ENCODE data around the gene TMEM144. TPM values are rescaled to one million over a fixed set of nuclear protein-coding genes. Genes with fewer than 3 reads are reported as not detected.

The TMEM144 gene
- total and polyA plus RNA-seq, 2 donors (not counting 1 experiment from before 2014, with no cell fraction given), result 1.5 to 4.6 TPM

DNA sequence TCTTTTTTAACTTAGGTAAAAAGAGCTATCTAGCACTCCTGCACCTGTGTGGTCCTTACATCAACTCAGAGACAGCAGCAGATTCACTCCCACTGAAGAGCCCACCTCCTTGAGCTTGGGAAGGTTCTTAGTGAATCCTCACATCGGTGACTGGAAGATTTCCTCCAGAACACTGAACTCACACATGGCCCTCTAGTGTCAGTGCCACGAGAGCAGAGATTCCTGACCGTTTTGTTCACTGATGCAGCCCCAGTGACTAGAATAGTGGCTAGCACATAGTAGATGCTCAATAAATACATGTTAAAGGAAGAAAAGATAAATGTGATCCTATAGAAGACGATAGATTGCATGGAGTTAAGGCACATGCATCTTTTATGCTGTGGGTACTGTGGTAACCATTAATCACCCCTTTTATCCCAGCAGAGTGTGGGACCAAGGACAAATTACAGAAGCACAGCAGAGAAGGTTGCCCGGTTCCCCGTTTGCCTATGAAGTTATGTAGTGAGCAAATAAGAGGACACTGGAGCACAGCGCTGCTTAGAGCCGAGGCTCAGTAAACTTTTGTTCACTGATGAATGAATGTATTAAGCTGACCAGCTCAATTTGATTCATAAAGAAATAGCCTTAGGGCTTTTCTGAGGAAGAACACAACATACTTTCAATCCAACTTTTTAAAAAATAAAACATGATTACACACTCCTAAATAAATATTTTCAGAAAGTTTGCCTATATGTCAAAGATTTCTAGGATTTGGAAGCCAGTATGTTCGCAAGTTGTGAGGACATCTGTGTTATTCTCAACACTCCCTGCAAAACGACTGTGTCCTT is 46.1 kb upstream of the TMEM144 start:
- Histone ChIP-seq H3K9ac (ENCODE audit: insufficient read depth, low read length) (no peak overlapping the region), H3K36me3 (ENCODE audit: control insufficient read depth, insufficient read depth, low read length) (no peaks in the 10 kb centered on the region), H3K27me3 (ENCODE audit: control insufficient read depth, insufficient read depth, low read length) (no peaks in the 10 kb centered on the region), H3K27ac (ENCODE audit: insufficient read depth, low read length) (no peak overlapping the region), H2AFZ (ENCODE audit: low read length) (no peak overlapping the region), H3K4me2 (ENCODE audit: extremely low read depth, insufficient read depth, low read length) (no peak overlapping the region), H3K79me2 (ENCODE audit: control insufficient read depth, insufficient read depth, low read length) (no peaks in the 10 kb centered on the region), H3K9me3 (ENCODE audit: control insufficient read depth, insufficient read depth, low read depth, low read length) (no peaks in the 10 kb centered on the region), H3K4me3 (replicated peaks in 1 of 4; ENCODE audit: control extremely low read depth in 1 of 4, insufficient read depth in 1 of 4, low read depth in 3 of 4, low read length in 4 of 4) (no peak overlapping the region), H4K20me1 (ENCODE audit: control insufficient read depth, extremely low read depth, insufficient read depth, low read length) (no peaks in the 10 kb centered on the region), H3K4me1 (ENCODE audit: control insufficient read depth, extremely low read depth, insufficient read depth, low read length) (peaks cover 4% of the 10 kb centered on the region)
- no peak for TF ChIP-seq EZH2 (IDR thresholded peaks at IDR 0.05; ENCODE audit: low read length, missing control alignments)
- TF ChIP-seq, protein P1, sequence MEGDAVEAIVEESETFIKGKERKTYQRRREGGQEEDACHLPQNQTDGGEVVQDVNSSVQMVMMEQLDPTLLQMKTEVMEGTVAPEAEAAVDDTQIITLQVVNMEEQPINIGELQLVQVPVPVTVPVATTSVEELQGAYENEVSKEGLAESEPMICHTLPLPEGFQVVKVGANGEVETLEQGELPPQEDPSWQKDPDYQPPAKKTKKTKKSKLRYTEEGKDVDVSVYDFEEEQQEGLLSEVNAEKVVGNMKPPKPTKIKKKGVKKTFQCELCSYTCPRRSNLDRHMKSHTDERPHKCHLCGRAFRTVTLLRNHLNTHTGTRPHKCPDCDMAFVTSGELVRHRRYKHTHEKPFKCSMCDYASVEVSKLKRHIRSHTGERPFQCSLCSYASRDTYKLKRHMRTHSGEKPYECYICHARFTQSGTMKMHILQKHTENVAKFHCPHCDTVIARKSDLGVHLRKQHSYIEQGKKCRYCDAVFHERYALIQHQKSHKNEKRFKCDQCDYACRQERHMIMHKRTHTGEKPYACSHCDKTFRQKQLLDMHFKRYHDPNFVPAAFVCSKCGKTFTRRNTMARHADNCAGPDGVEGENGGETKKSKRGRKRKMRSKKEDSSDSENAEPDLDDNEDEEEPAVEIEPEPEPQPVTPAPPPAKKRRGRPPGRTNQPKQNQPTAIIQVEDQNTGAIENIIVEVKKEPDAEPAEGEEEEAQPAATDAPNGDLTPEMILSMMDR (conservative IDR thresholded peaks at IDR 0.05 in 1 of 2, IDR thresholded peaks at IDR 0.05 in 1 of 2; ENCODE audit: low read depth in 1 of 2, low read length in 2 of 2), result no peak
- DNase-seq (ENCODE audit: low read depth in 2 of 2), result peak in 1 of 2 donors; percentile 30

DNA sequence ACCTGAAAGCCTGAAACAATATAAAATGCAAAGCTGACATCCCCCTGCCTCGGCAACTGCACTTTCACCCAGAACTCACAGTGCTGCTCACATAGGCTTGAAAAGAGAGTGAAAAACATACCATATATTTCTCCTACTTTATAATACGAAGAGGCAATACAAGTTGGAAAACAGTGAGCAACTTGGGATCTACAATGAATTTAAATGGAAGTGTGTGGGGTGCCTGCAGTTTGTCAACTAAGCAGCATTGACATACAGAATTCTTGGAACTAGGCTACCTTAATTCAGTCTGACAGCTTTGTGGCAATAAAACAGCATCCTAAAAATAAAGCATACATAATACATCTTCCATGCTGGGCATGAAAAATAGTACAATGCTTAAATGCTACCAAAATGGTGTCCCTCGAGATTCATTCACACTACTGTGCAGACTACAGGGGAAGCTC is 45.5 kb upstream of the TMEM144 start:
- H3K4me3 ChIP-seq (replicated peaks in 1 of 4; ENCODE audit: control extremely low read depth in 1 of 4, insufficient read depth in 1 of 4, low read depth in 3 of 4, low read length in 4 of 4), result no peak overlapping the region
- DNase-seq (ENCODE audit: low read depth in 2 of 2), result no peak
- H3K4me2 ChIP-seq (ENCODE audit: extremely low read depth, insufficient read depth, low read length), result no peak overlapping the region
- H3K27ac ChIP-seq (ENCODE audit: insufficient read depth, low read length), result no peak overlapping the region
- no peaks in the 10 kb centered on the region for H3K9me3 ChIP-seq (ENCODE audit: control insufficient read depth, insufficient read depth, low read depth, low read length)
- no peaks in the 10 kb centered on the region for H3K27me3 ChIP-seq (ENCODE audit: control insufficient read depth, insufficient read depth, low read length)
- H2AFZ ChIP-seq (ENCODE audit: low read length), result no peak overlapping the region
- H3K79me2 ChIP-seq (ENCODE audit: control insufficient read depth, insufficient read depth, low read length), result no peaks in the 10 kb centered on the region
- no peak for TF ChIP-seq EZH2 (IDR thresholded peaks at IDR 0.05; ENCODE audit: low read length, missing control alignments)
- TF ChIP-seq, protein P1 (conservative IDR thresholded peaks at IDR 0.05 in 1 of 2, IDR thresholded peaks at IDR 0.05 in 1 of 2; ENCODE audit: low read depth in 1 of 2, low read length in 2 of 2), result no peak
- H3K9ac ChIP-seq (ENCODE audit: insufficient read depth, low read length), result no peak overlapping the region
- H4K20me1 ChIP-seq (ENCODE audit: control insufficient read depth, extremely low read depth, insufficient read depth, low read length), result no peaks in the 10 kb centered on the region
- no peaks in the 10 kb centered on the region for H3K36me3 ChIP-seq (ENCODE audit: control insufficient read depth, insufficient read depth, low read length)
- H3K4me1 ChIP-seq (ENCODE audit: control insufficient read depth, extremely low read depth, insufficient read depth, low read length), result peaks cover 4% of the 10 kb centered on the region

DNA sequence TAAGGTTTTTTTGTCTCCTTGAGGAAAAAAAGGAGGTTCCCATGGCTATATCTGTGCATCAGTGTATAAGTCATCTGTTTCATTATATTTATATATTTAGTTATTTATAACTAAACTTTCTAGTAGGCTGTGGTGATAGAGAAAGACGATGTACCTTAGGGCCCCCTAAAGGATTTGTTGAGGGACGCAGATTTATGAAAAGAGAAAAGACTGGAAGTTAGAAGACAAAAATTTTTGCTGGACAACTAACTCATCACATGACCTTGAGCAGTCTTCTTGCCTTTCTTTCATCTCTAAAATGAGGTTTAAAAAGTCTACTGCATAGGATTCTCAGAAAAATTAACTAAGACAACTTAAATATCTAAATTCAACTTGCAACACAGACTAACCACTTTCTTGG is 43.6 kb upstream of the TMEM144 start:
- H3K36me3 ChIP-seq (ENCODE audit: control insufficient read depth, insufficient read depth, low read length), result no peaks in the 10 kb centered on the region
- H3K4me3 ChIP-seq (replicated peaks in 1 of 4; ENCODE audit: control extremely low read depth in 1 of 4, insufficient read depth in 1 of 4, low read depth in 3 of 4, low read length in 4 of 4), result peak overlapping the region in 1 of 4 experiments; percentile 15
- H3K9ac ChIP-seq (ENCODE audit: insufficient read depth, low read length), result no peak overlapping the region
- H3K27ac ChIP-seq (ENCODE audit: insufficient read depth, low read length), result no peak overlapping the region
- H4K20me1 ChIP-seq (ENCODE audit: control insufficient read depth, extremely low read depth, insufficient read depth, low read length), result no peaks in the 10 kb centered on the region
- H3K79me2 ChIP-seq (ENCODE audit: control insufficient read depth, insufficient read depth, low read length), result no peaks in the 10 kb centered on the region
- no peak overlapping the region for H3K4me2 ChIP-seq (ENCODE audit: extremely low read depth, insufficient read depth, low read length)
- TF ChIP-seq, protein P1 (conservative IDR thresholded peaks at IDR 0.05 in 1 of 2, IDR thresholded peaks at IDR 0.05 in 1 of 2; ENCODE audit: low read depth in 1 of 2, low read length in 2 of 2), result no peak
- TF ChIP-seq EZH2 (IDR thresholded peaks at IDR 0.05; ENCODE audit: low read length, missing control alignments), result no peak
- no peak overlapping the region for H2AFZ ChIP-seq (ENCODE audit: low read length)
- peaks cover 6% of the 10 kb centered on the region for H3K4me1 ChIP-seq (ENCODE audit: control insufficient read depth, extremely low read depth, insufficient read depth, low read length)
- peak in 1 of 2 donors; percentile 8 for DNase-seq (ENCODE audit: low read depth in 2 of 2)
- no peaks in the 10 kb centered on the region for H3K9me3 ChIP-seq (ENCODE audit: control insufficient read depth, insufficient read depth, low read depth, low read length)
- H3K27me3 ChIP-seq (ENCODE audit: control insufficient read depth, insufficient read depth, low read length), result no peaks in the 10 kb centered on the region
